ENCODE data around the gene VWA3B.

The VWA3B gene

GRCh38 chr2:98065808-98066207, 21.2 kb upstream of the VWA3B start:
- Histone ChIP-seq H2BK12ac (ENCODE audit: low read length) (no peak overlapping the region), H3K79me1 (ENCODE audit: low read depth, low read length) (no peaks in the 10 kb centered on the region), H2BK5ac (ENCODE audit: low read length) (no peak overlapping the region), H3K4ac (ENCODE audit: low read length) (no peak overlapping the region), H3K4me3 (ENCODE audit: low read length in 2 of 2) (no peak overlapping the region), H2AFZ (ENCODE audit: low read length) (no peak overlapping the region), H3K4me2 (ENCODE audit: insufficient read depth, low read length, poor library complexity, severe bottlenecking) (no peak overlapping the region), H3K9ac (ENCODE audit: low read depth, low read length, poor library complexity) (no peak overlapping the region), H3K9me3 (replicated peaks in 1 of 2; ENCODE audit: control insufficient read depth in 2 of 2, insufficient read depth in 1 of 2, low read depth in 1 of 2, low read length in 2 of 2) (no peaks in the 10 kb centered on the region), H3K27ac (replicated peaks; ENCODE audit: low read length) (no peak overlapping the region), H3K14ac (ENCODE audit: low read length) (no peak overlapping the region), H3K18ac (ENCODE audit: low read length) (no peak overlapping the region), H4K91ac (ENCODE audit: low read depth, low read length, poor library complexity) (no peak overlapping the region), H2BK15ac (ENCODE audit: low read length) (no peak overlapping the region), H2BK120ac (ENCODE audit: low read depth, low read length) (no peak overlapping the region), H3K27me3 (ENCODE audit: control insufficient read depth in 3 of 3, insufficient read depth in 3 of 3, low read depth in 1 of 3, low read length in 3 of 3) (no peaks in the 10 kb centered on the region), H3K4me1 (ENCODE audit: control insufficient read depth in 2 of 2, insufficient read depth in 1 of 2, low read depth in 1 of 2, low read length in 2 of 2) (peaks cover 0 to 2% of the 10 kb centered on the region in 2 donors), H2AK5ac (ENCODE audit: low read depth, low read length) (no peak overlapping the region), H4K8ac (ENCODE audit: low read depth, low read length) (no peak overlapping the region), H3K23ac (ENCODE audit: low read depth, low read length, poor library complexity) (no peak overlapping the region), H3K36me3 (replicated peaks in 1 of 2; ENCODE audit: control insufficient read depth in 2 of 2, insufficient read depth in 2 of 2, low read length in 2 of 2) (no peaks in the 10 kb centered on the region)
- DNase-seq (ENCODE audit: low spot score): no peak
- WGBS, 2 donors (ENCODE audit: extremely low coverage in 2 of 2, insufficient read length in 2 of 2, insufficient replicate concordance in 1 of 2): no CpG with 5 or more reads among the region's 4 CpGs

- Histone ChIP-seq H3K4me1 (ENCODE audit: control insufficient read depth in 2 of 2, insufficient read depth in 1 of 2, low read depth in 1 of 2, low read length in 2 of 2) (peaks cover 0 to 2% of the 10 kb centered on the region in 2 donors), H2BK15ac (ENCODE audit: low read length) (no peak overlapping the region), H3K23ac (ENCODE audit: low read depth, low read length, poor library complexity) (no peak overlapping the region), H3K4ac (ENCODE audit: low read length) (no peak overlapping the region), H3K36me3 (replicated peaks in 1 of 2; ENCODE audit: control insufficient read depth in 2 of 2, insufficient read depth in 2 of 2, low read length in 2 of 2) (no peaks in the 10 kb centered on the region), H2AFZ (ENCODE audit: low read length) (no peak overlapping the region), H2BK12ac (ENCODE audit: low read length) (no peak overlapping the region), H3K14ac (ENCODE audit: low read length) (no peak overlapping the region), H2AK5ac (ENCODE audit: low read depth, low read length) (no peak overlapping the region), H3K4me2 (ENCODE audit: insufficient read depth, low read length, poor library complexity, severe bottlenecking) (no peak overlapping the region), H2BK120ac (ENCODE audit: low read depth, low read length) (no peak overlapping the region), H3K18ac (ENCODE audit: low read length) (no peak overlapping the region), H3K27me3 (ENCODE audit: control insufficient read depth in 3 of 3, insufficient read depth in 3 of 3, low read depth in 1 of 3, low read length in 3 of 3) (no peaks in the 10 kb centered on the region), H3K4me3 (ENCODE audit: low read length in 2 of 2) (no peak overlapping the region), H3K9ac (ENCODE audit: low read depth, low read length, poor library complexity) (no peak overlapping the region), H3K9me3 (replicated peaks in 1 of 2; ENCODE audit: control insufficient read depth in 2 of 2, insufficient read depth in 1 of 2, low read depth in 1 of 2, low read length in 2 of 2) (no peaks in the 10 kb centered on the region), H2BK5ac (ENCODE audit: low read length) (no peak overlapping the region), H4K8ac (ENCODE audit: low read depth, low read length) (no peak overlapping the region), H4K91ac (ENCODE audit: low read depth, low read length, poor library complexity) (no peak overlapping the region), H3K79me1 (ENCODE audit: low read depth, low read length) (no peaks in the 10 kb centered on the region), H3K27ac (replicated peaks; ENCODE audit: low read length) (no peak overlapping the region)
- no peak for DNase-seq (ENCODE audit: low spot score)
- no CpG with 5 or more reads among the region's 5 CpGs for WGBS, 2 donors (ENCODE audit: extremely low coverage in 2 of 2, insufficient read length in 2 of 2, insufficient replicate concordance in 1 of 2)
These were observed 19.8 kb upstream of the VWA3B start for GRCh38 chr2:98067160-98067559.

GRCh38 chr2:98070081-98070480, 16.9 kb upstream of the VWA3B start:
- Histone ChIP-seq H2BK5ac (ENCODE audit: low read length) (no peak overlapping the region), H3K27me3 (ENCODE audit: control insufficient read depth in 3 of 3, insufficient read depth in 3 of 3, low read depth in 1 of 3, low read length in 3 of 3) (no peaks in the 10 kb centered on the region), H3K36me3 (replicated peaks in 1 of 2; ENCODE audit: control insufficient read depth in 2 of 2, insufficient read depth in 2 of 2, low read length in 2 of 2) (no peaks in the 10 kb centered on the region), H3K18ac (ENCODE audit: low read length) (no peak overlapping the region), H3K4me3 (ENCODE audit: low read length in 2 of 2) (no peak overlapping the region), H3K4me2 (ENCODE audit: insufficient read depth, low read length, poor library complexity, severe bottlenecking) (no peak overlapping the region), H2BK15ac (ENCODE audit: low read length) (no peak overlapping the region), H3K9ac (ENCODE audit: low read depth, low read length, poor library complexity) (no peak overlapping the region), H3K4me1 (ENCODE audit: control insufficient read depth in 2 of 2, insufficient read depth in 1 of 2, low read depth in 1 of 2, low read length in 2 of 2) (no peaks in the 10 kb centered on the region), H2AK5ac (ENCODE audit: low read depth, low read length) (no peak overlapping the region), H3K4ac (ENCODE audit: low read length) (no peak overlapping the region), H3K14ac (ENCODE audit: low read length) (no peak overlapping the region), H2AFZ (ENCODE audit: low read length) (no peak overlapping the region), H2BK12ac (ENCODE audit: low read length) (no peak overlapping the region), H4K8ac (ENCODE audit: low read depth, low read length) (no peak overlapping the region), H3K27ac (replicated peaks; ENCODE audit: low read length) (no peak overlapping the region), H3K79me1 (ENCODE audit: low read depth, low read length) (no peaks in the 10 kb centered on the region), H3K9me3 (replicated peaks in 1 of 2; ENCODE audit: control insufficient read depth in 2 of 2, insufficient read depth in 1 of 2, low read depth in 1 of 2, low read length in 2 of 2) (no peaks in the 10 kb centered on the region), H4K91ac (ENCODE audit: low read depth, low read length, poor library complexity) (no peak overlapping the region), H2BK120ac (ENCODE audit: low read depth, low read length) (no peak overlapping the region), H3K23ac (ENCODE audit: low read depth, low read length, poor library complexity) (no peak overlapping the region)
- no peak for DNase-seq (ENCODE audit: low spot score)
- WGBS, 2 donors (ENCODE audit: extremely low coverage in 2 of 2, insufficient read length in 2 of 2, insufficient replicate concordance in 1 of 2): no CpG with 5 or more reads among the region's 11 CpGs

- no peak overlapping the region for H2BK12ac ChIP-seq (ENCODE audit: low read length)
These were observed 14.5 kb upstream of the VWA3B start for GRCh38 chr2:98072442-98072841.

More at GRCh38 chr2:98072442-98072841, 14.5 kb upstream of the VWA3B start:
- no peaks in the 10 kb centered on the region for H3K4me1 ChIP-seq (ENCODE audit: control insufficient read depth in 2 of 2, insufficient read depth in 1 of 2, low read depth in 1 of 2, low read length in 2 of 2)
- no peaks in the 10 kb centered on the region for H3K9me3 ChIP-seq (replicated peaks in 1 of 2; ENCODE audit: control insufficient read depth in 2 of 2, insufficient read depth in 1 of 2, low read depth in 1 of 2, low read length in 2 of 2)
- H3K4me3 ChIP-seq (ENCODE audit: low read length in 2 of 2): no peak overlapping the region
- H4K91ac ChIP-seq (ENCODE audit: low read depth, low read length, poor library complexity): no peak overlapping the region
- H2BK120ac ChIP-seq (ENCODE audit: low read depth, low read length): no peak overlapping the region
- no peak overlapping the region for H3K4me2 ChIP-seq (ENCODE audit: insufficient read depth, low read length, poor library complexity, severe bottlenecking)
- DNase-seq (ENCODE audit: low spot score): no peak
- H3K23ac ChIP-seq (ENCODE audit: low read depth, low read length, poor library complexity): no peak overlapping the region
- H2BK5ac ChIP-seq (ENCODE audit: low read length): no peak overlapping the region
- no peak overlapping the region for H3K14ac ChIP-seq (ENCODE audit: low read length)
- H3K27ac ChIP-seq (replicated peaks; ENCODE audit: low read length): no peak overlapping the region
- no peak overlapping the region for H4K8ac ChIP-seq (ENCODE audit: low read depth, low read length)
- no peaks in the 10 kb centered on the region for H3K36me3 ChIP-seq (replicated peaks in 1 of 2; ENCODE audit: control insufficient read depth in 2 of 2, insufficient read depth in 2 of 2, low read length in 2 of 2)
- no peak overlapping the region for H3K9ac ChIP-seq (ENCODE audit: low read depth, low read length, poor library complexity)
- H3K18ac ChIP-seq (ENCODE audit: low read length): no peak overlapping the region
- WGBS, 2 donors (ENCODE audit: extremely low coverage in 2 of 2, insufficient read length in 2 of 2, insufficient replicate concordance in 1 of 2): no CpG with 5 or more reads among the region's 7 CpGs
- H3K27me3 ChIP-seq (ENCODE audit: control insufficient read depth in 3 of 3, insufficient read depth in 3 of 3, low read depth in 1 of 3, low read length in 3 of 3): no peaks in the 10 kb centered on the region
- H2AFZ ChIP-seq (ENCODE audit: low read length): no peak overlapping the region
- no peak overlapping the region for H2AK5ac ChIP-seq (ENCODE audit: low read depth, low read length)
- no peak overlapping the region for H2BK15ac ChIP-seq (ENCODE audit: low read length)
- no peaks in the 10 kb centered on the region for H3K79me1 ChIP-seq (ENCODE audit: low read depth, low read length)
- no peak overlapping the region for H3K4ac ChIP-seq (ENCODE audit: low read length)

Data from neuronal stem cell (in vitro differentiated cells).